PC-3 (cell line): ENCODE results near the gene IL24. TPM values are rescaled to one million over a fixed set of nuclear protein-coding genes. Genes with fewer than 3 reads are reported as not detected.

Experiments used
- ATAC-seq: fragments of 200-7000 bp; cut with Tn5 transposase; 2 replicates; pipeline ENCODE4 v1.9.1; 2020; ENCODE audit warnings: mild to moderate bottlenecking, moderate library complexity
- BruUV-seq: library from RNA; stranded (reverse); fragments of 400-500 nt; replicated peaks from 2 replicates; lab custom pipeline; 2021; lab: Mats Ljungman, UMichigan
- CTCF ChIA-PET: fragments of 300-600 bp; sonication (Branson Sonifier 250); formaldehyde crosslinking; loops from one replicate; lab custom pipeline; 2022; ENCODE audit warnings: antibody characterized with exemption; lab: Charles Lee
- POLR2A ChIA-PET: fragments of 300-600 bp; sonication (Branson Sonifier 250); formaldehyde crosslinking; loops from one replicate; lab custom pipeline; 2022; ENCODE audit warnings: antibody characterized with exemption; ENCODE audit not compliant: unreplicated experiment; lab: Charles Lee
- DNase-seq: peaks from one replicate; pipeline ENCODE4 v3.0.0-alpha.2; 2015
- H2AFZ ChIP-seq: fragments of 300-600 bp; sonication (generic); 2 replicates; pipeline ENCODE4 v1.6.0; 2016; ENCODE audit warnings: antibody characterized with exemption, low read length
- H3F3A ChIP-seq: fragments of 300-600 bp; sonication (generic); one replicate; pipeline ENCODE4 v1.6.0; 2017; ENCODE audit warnings: antibody characterized with exemption, low read length, control low read depth, mild to moderate bottlenecking; ENCODE audit not compliant: unreplicated experiment
- H3K27ac ChIP-seq: fragments of 300-600 bp; sonication (generic); 2 replicates; pipeline ENCODE4 v1.5.1; 2016; ENCODE audit warnings: mild to moderate bottlenecking, low read length
- H3K27me3 ChIP-seq: fragments of 300-600 bp; sonication (generic); 2 replicates; pipeline ENCODE4 v1.6.1; 2016; ENCODE audit warnings: low read length, mixed read lengths
- H3K36me3 ChIP-seq: fragments of 300-600 bp; sonication (generic); 2 replicates; pipeline ENCODE4 v1.6.1; 2016; ENCODE audit warnings: low read depth, mixed run types, low read length, mixed read lengths
- H3K4me1 ChIP-seq: fragments of 300-600 bp; sonication (generic); 2 replicates; pipeline ENCODE4 v1.5.1; 2016; ENCODE audit warnings: low read length; ENCODE audit not compliant: insufficient read depth
- H3K4me2 ChIP-seq: fragments of 300-600 bp; sonication (generic); 2 replicates; pipeline ENCODE4 v1.6.0; 2016; ENCODE audit warnings: low read length
- H3K4me3 ChIP-seq: fragments of 300-600 bp; sonication (generic); 2 replicates; pipeline ENCODE4 v1.5.1; 2016; ENCODE audit warnings: mild to moderate bottlenecking, low read length, mixed read lengths
- H3K79me2 ChIP-seq: fragments of 300-600 bp; sonication (generic); 2 replicates; pipeline ENCODE4 v1.6.1; 2017; ENCODE audit warnings: low read length, mixed read lengths
- H3K9ac ChIP-seq: fragments of 300-600 bp; sonication (generic); 2 replicates; pipeline ENCODE4 v1.6.0; 2016; ENCODE audit warnings: mild to moderate bottlenecking, low read length
- H3K9me2 ChIP-seq: fragments of 300-600 bp; sonication (generic); replicated peaks from 2 replicates; pipeline ENCODE4 v1.6.1; 2016; ENCODE audit warnings: mixed run types, low read length, mixed read lengths
- H3K9me3 ChIP-seq: fragments of 300-600 bp; sonication (generic); 2 replicates; pipeline ENCODE4 v1.6.1; 2016; ENCODE audit warnings: low read length, mixed read lengths
- H4K20me1 ChIP-seq: fragments of 300-600 bp; sonication (generic); 2 replicates; pipeline ENCODE4 v1.6.1; 2016; ENCODE audit warnings: low read length, mixed read lengths
- CTCF ChIP-seq: fragments of 300-600 bp; sonication (generic); conservative IDR thresholded peaks from 2 replicates; pipeline ENCODE4 v1.5.1; 2017; ENCODE audit warnings: antibody characterized with exemption, low read depth, mild to moderate bottlenecking, low read length
- EZH2 ChIP-seq: fragments of 300-600 bp; sonication (generic); IDR thresholded peaks from one replicate; pipeline ENCODE4 v1.6.1; 2017; ENCODE audit warnings: antibody characterized with exemption, mild to moderate bottlenecking, low read length; ENCODE audit not compliant: unreplicated experiment
- EZH2phosphoT487 ChIP-seq: fragments of 300-600 bp; sonication (generic); IDR thresholded peaks from 2 replicates; pipeline ENCODE4 v1.6.1; 2018; ENCODE audit warnings: mild to moderate bottlenecking, antibody characterized with exemption, low read length, borderline replicate concordance
- intact Hi-C: fragments of 100-400 bp; cut with micrococcal nuclease; formaldehyde crosslinking; loops from 2 replicates; pipeline ENCODE4 v1.9.0; 2023
- total RNA-seq: library from RNA; depleted of rRNA; stranded (reverse); fragments of >200 nt; gene quantifications from 2 replicates; pipeline ENCODE4 v1.2.3, GENCODE V29; 2014

The IL24 gene
- total RNA-seq, 1 experiment from 2014 or later, result 1.9 TPM

- POLR2A ChIA-PET, result no interaction called here
- 0 out of 2 replicates have a peak, but pooled peaks cover 2% of the 10 kb centered on the region for H3K36me3 ChIP-seq
- no peak overlapping the region for H2AFZ ChIP-seq
- H3K27ac ChIP-seq, result no peak overlapping the region
- H3F3A ChIP-seq, result no peaks in the 10 kb centered on the region
- H3K4me2 ChIP-seq, result no peak overlapping the region
- ATAC-seq (no peak), DNase-seq (no peak)
- no peaks in the 10 kb centered on the region for H3K27me3 ChIP-seq
- no TSS peak for BruUV-seq
- H3K9me2 ChIP-seq, result peaks cover 4% of the 10 kb centered on the region; the same call in 1 of the 2 replicates
- intact Hi-C loops, result no loop called here
- CTCF ChIA-PET, result no interaction called here
- H3K9ac ChIP-seq, result no peak overlapping the region
- H3K9me3 ChIP-seq, result no peaks in the 10 kb centered on the region
- no peaks in the 10 kb centered on the region for H3K79me2 ChIP-seq
- no peak overlapping the region for H3K4me3 ChIP-seq
- TF ChIP-seq EZH2phosphoT487, result no peak
- TF ChIP-seq EZH2, result no peak
- H3K4me1 ChIP-seq, result peaks cover 39% of the 10 kb centered on the region
- H4K20me1 ChIP-seq, result no peaks in the 10 kb centered on the region
Measured at GRCh38 chr1:206902702-206903101, 5.5 kb downstream of the IL24 start.

GRCh38 chr1:206903687-206904086 is 6.4 kb downstream of the IL24 start:
- intact Hi-C loops, result no loop called here
- H3K4me3 ChIP-seq, result no peak overlapping the region
- ChIA-PET POLR2A (no interaction called here), CTCF (no interaction called here)
- H3F3A ChIP-seq, result peaks cover 4% of the 10 kb centered on the region
- no peak for TF ChIP-seq EZH2phosphoT487
- TF ChIP-seq EZH2, result no peak
- H3K9ac ChIP-seq, result no peak overlapping the region
- H3K9me2 ChIP-seq, result peaks cover 4% of the 10 kb centered on the region; the same call in 1 of the 2 replicates
- H2AFZ ChIP-seq, result no peak overlapping the region
- no peak overlapping the region for H3K4me2 ChIP-seq
- ATAC-seq (no peak), DNase-seq (no peak)
- H4K20me1 ChIP-seq, result no peaks in the 10 kb centered on the region
- no peaks in the 10 kb centered on the region for H3K79me2 ChIP-seq
- no peaks in the 10 kb centered on the region for H3K9me3 ChIP-seq
- no peaks in the 10 kb centered on the region for H3K27me3 ChIP-seq
- H3K27ac ChIP-seq, result no peak overlapping the region
- no TSS peak for BruUV-seq
- 0 out of 2 replicates have a peak, but pooled peaks cover 2% of the 10 kb centered on the region for H3K36me3 ChIP-seq
- peaks cover 39% of the 10 kb centered on the region for H3K4me1 ChIP-seq

GRCh38 chr1:206904423-206905142 is 7.3 kb downstream of the IL24 start:
- peaks cover 38% of the 10 kb centered on the region for H3K4me1 ChIP-seq
- DNase-seq (no peak), ATAC-seq (no peak)
- no peaks in the 10 kb centered on the region for H4K20me1 ChIP-seq
- H3K4me3 ChIP-seq, result no peak overlapping the region
- peaks cover 4% of the 10 kb centered on the region; the same call in 1 of the 2 replicates for H3K9me2 ChIP-seq
- H3F3A ChIP-seq, result peaks cover 7% of the 10 kb centered on the region
- TF ChIP-seq EZH2 (no peak), EZH2phosphoT487 (no peak), CTCF (no peak)
- no peak overlapping the region for H3K4me2 ChIP-seq
- H3K36me3 ChIP-seq, result 0 out of 2 replicates have a peak, but pooled peaks cover 2% of the 10 kb centered on the region
- no peak overlapping the region for H2AFZ ChIP-seq
- CTCF ChIA-PET, result no interaction called here
- H3K9ac ChIP-seq, result peak overlapping the region; percentile 26; the same call in 1 of the 2 replicates
- POLR2A ChIA-PET, result no interaction called here
- H3K27ac ChIP-seq, result peak overlapping the region; percentile 74
- H3K27me3 ChIP-seq, result no peaks in the 10 kb centered on the region
- no peaks in the 10 kb centered on the region for H3K9me3 ChIP-seq
- no peaks in the 10 kb centered on the region for H3K79me2 ChIP-seq
- no TSS peak for BruUV-seq
- intact Hi-C loops, result no loop called here
